VCaP (cell line): ENCODE results near the gene SBNO2.
A peak's percentile ranks its signal among the peaks of the same experiment; 100 is the strongest.

Experiments used
- H3K27ac ChIP-seq: fragments of 450-650 bp; 2 replicates; pipeline ENCODE4 v1.5.1; 2017
- CTCF ChIP-seq: fragments of 450-650 bp; conservative IDR thresholded peaks from 2 replicates; pipeline ENCODE4 v1.5.1; 2017; ENCODE audit warnings: mild to moderate bottlenecking, moderate library complexity

SBNO2 gene

GRCh38 chr19:1177322-1178114 is 3.5 kb upstream of the SBNO2 start:
- H3K27ac ChIP-seq: no peak overlapping the region
- no peak for TF ChIP-seq CTCF

DNA sequence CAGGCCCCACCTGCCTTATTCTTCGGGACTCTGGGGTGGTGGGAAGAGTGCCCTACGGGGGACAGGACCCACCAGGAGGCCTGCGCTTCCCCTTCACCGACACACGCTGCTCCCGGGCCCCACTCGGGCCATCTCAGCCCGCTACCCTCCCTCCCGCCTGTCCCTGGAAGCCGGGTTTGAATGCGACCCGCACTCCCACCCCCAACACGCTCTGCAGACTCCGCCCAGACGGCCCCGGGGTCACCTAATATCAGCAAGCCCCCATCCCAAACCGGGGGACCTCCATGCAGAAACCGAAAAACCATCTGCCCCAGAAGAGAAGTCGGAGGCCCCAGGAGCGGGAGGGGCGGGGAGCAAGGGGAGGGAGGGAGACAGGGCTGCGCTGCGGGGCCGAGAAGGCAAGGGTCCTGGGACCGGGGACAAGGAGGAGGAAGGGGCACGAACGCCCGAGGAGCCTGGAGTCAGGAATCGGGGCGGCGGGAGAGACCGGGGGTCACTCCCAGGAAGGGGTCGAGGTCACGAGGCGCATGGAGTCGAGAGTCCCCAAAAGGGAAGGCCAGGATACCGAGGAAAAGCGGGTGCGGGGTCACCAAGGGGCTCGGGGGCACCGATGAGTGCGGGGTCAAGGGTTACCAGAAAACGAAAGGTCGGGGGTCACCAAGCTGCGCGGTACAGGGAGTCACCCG is 766 bp downstream of the SBNO2 start:
- H3K27ac ChIP-seq: peak overlapping the region; percentile 81
- TF ChIP-seq CTCF: no peak

DNA sequence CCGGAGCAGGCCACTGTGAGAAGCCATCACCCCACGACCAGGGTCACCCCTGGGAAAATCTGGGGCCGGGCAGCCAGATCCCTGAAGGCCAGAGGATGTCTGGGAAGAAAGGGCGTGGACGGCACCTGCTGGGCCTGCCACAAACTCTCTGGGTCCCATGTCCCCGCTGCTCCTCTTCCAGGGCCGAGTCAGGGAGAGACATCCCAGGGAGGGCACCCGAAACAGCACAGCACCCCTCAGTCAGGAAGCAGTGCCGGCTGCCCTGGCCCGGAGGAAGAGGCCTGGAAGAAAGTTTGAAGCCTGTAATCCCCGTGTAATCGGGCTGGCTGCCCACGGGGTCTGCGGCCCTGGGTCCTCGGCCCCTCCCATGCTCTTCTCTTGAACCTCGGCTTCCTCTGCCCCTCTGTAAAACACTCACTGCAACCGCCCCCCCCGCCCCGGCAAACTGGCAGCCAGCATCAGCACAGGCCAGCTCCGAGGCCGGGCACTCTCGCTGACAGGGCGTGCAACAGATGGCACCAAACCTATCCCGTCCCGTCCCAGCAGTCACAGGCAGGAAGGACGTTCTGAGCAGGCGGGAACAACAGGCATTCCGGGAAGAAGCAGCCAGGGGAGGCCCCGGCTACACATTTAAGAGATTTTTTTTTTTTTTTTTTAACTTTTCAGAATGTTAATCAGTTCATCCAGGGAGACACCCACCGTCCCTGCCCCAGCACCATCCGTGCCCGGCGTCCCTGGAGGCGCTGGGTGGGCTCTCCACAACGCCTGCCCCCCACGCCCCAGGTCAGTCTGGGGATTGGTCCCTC is 1.5 kb downstream of the SBNO2 start:
- TF ChIP-seq CTCF: no peak
- H3K27ac ChIP-seq: peak overlapping the region; percentile 81

GRCh38 chr19:1171755-1172352 is 2.2 kb downstream of the SBNO2 start:
- no peak for TF ChIP-seq CTCF
- H3K27ac ChIP-seq: peak overlapping the region; percentile 81

- H3K27ac ChIP-seq: no peak overlapping the region
- TF ChIP-seq CTCF: no peak
Measured at GRCh38 chr19:1170938-1171754, 2.9 kb downstream of the SBNO2 start.

DNA sequence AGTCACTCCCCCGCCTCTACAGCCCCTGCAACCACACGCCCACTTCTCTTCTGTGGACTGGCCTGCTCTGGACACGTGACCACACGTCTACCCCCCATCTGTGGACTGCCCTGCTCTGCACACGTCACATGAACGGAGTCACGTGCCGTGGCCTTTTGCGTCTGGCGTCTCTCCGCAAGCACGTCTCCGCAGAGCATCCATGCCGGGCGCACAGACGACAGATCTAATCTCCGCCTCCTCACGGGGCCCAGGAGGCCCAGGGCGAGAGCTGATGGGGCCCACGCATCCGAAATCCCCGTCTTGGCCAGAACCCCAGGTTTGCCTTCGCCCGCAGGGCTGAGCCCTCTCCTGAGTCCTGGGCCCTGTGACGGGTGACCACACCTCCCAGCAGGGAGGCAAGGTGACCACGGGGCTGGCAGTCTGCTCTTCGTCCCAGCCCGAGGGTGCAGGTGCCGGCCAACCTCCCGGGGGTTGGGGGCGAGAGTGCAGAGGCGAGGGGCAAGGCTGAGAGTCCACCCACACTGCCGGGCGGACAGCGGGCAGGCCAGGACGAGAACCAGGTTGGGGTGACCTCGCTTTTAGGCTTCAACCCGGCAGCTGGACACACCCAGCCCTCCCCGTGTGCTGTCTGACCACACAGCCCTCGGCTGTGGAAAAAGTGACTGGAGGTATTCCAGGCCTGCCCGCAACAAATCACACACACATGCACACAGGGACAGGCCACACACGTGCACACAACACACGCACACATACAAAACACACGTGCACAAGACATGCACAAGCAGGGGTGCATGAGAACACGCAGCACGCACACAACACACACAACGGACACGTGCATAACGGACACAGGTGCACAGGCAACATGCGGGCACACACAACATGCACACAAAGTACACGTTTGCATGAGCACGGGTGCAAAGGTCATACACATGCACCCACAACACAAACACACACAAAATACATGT is 3.9 kb downstream of the SBNO2 start:
- H3K27ac ChIP-seq: no peak overlapping the region
- no peak for TF ChIP-seq CTCF
